Measurements from ENCODE around the gene DOK6. TPM values are rescaled to one million over a fixed set of nuclear protein-coding genes. Genes with fewer than 3 reads are reported as not detected.

Gene DOK6
- total RNA-seq, 2 donors from 2014 or later = 0.59 to 0.61 TPM

GRCh38 chr18:69558052-69558451 lies 157.4 kb downstream of the DOK6 start:
- Histone ChIP-seq H3K9ac (ENCODE audit: low read depth in 2 of 2, low read length in 2 of 2) (no peak overlapping the region), H3K4me3 (no peak overlapping the region), H3K27ac (no peak overlapping the region), H3K4me1 (no peaks in the 10 kb centered on the region), H3K9me3 (no peaks in the 10 kb centered on the region), H3K27me3 (no peaks in the 10 kb centered on the region), H3K36me3 (no peaks in the 10 kb centered on the region)
- intact Hi-C loops (cut with DNase I) = no loop called here
- TF ChIP-seq CTCF (IDR thresholded peaks at IDR 0.05) = no peak
- DNase-seq = no peak

- intact Hi-C loops (cut with DNase I) = no loop called here
- H3K4me1 ChIP-seq = no peaks in the 10 kb centered on the region
- no peak overlapping the region for H3K4me3 ChIP-seq
- TF ChIP-seq CTCF (IDR thresholded peaks at IDR 0.05) = no peak
- H3K9ac ChIP-seq (ENCODE audit: low read depth in 2 of 2, low read length in 2 of 2) = no peak overlapping the region
- no peaks in the 10 kb centered on the region for H3K9me3 ChIP-seq
- DNase-seq = no peak
- no peak overlapping the region for H3K27ac ChIP-seq
- H3K36me3 ChIP-seq = no peaks in the 10 kb centered on the region
- no peaks in the 10 kb centered on the region for H3K27me3 ChIP-seq
Measured at GRCh38 chr18:69559604-69560003, 158.9 kb downstream of the DOK6 start.

DNA sequence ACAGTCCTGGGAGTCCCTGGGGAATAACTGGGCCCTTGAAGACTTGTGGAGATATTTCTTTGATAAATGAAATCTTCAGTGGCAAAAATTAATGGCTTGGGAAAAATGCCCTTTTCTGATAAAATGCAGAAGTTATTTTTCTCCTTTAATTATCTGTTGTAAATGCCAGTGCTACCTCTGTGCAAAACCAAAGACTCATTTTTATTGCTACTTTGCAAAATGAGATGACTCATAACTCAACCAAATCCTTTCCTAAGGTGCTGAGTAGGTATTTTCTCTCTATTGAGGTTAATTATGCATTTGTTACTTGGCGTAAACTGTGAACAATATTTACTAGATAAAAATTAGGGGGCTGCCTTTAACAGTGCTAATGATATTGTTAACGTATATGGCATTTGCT lies 163.9 kb downstream of the DOK6 start:
- Histone ChIP-seq H3K27me3 (no peaks in the 10 kb centered on the region), H3K4me1 (no peaks in the 10 kb centered on the region), H3K9ac (ENCODE audit: low read depth in 2 of 2, low read length in 2 of 2) (no peak overlapping the region), H3K4me3 (no peak overlapping the region), H3K9me3 (no peaks in the 10 kb centered on the region), H3K36me3 (no peaks in the 10 kb centered on the region), H3K27ac (no peak overlapping the region)
- no peak for TF ChIP-seq CTCF (IDR thresholded peaks at IDR 0.05)
- intact Hi-C loops (cut with DNase I) = no loop called here
- DNase-seq = no peak

GRCh38 chr18:69567813-69568488 lies 167.3 kb downstream of the DOK6 start:
- Histone ChIP-seq H3K27me3 (no peaks in the 10 kb centered on the region), H3K4me3 (no peak overlapping the region), H3K9ac (ENCODE audit: low read depth in 2 of 2, low read length in 2 of 2) (no peak overlapping the region), H3K9me3 (no peaks in the 10 kb centered on the region), H3K36me3 (no peaks in the 10 kb centered on the region), H3K27ac (no peak overlapping the region), H3K4me1 (no peaks in the 10 kb centered on the region)
- no peak for DNase-seq
- intact Hi-C loops (cut with DNase I) = no loop called here
- no peak for TF ChIP-seq CTCF (IDR thresholded peaks at IDR 0.05)

- Histone ChIP-seq H3K36me3 (no peaks in the 10 kb centered on the region), H3K4me1 (no peaks in the 10 kb centered on the region), H3K9ac (ENCODE audit: low read depth in 2 of 2, low read length in 2 of 2) (no peak overlapping the region), H3K9me3 (no peaks in the 10 kb centered on the region), H3K27ac (no peak overlapping the region), H3K4me3 (no peak overlapping the region), H3K27me3 (no peaks in the 10 kb centered on the region)
- intact Hi-C loops (cut with DNase I) = no loop called here
- no peak for TF ChIP-seq CTCF (IDR thresholded peaks at IDR 0.05)
- no peak for DNase-seq
Measured at GRCh38 chr18:69569133-69569532, 168.4 kb downstream of the DOK6 start.

All from colonic mucosa (tissue), 4 donors.